CD4-positive, alpha-beta T cell treated with Interleukin-12 subunit alpha and Interleukin-12 subunit beta, for 1 hour (primary cell): ENCODE measurements around the gene MED25.

ENCODE experiments used
- DNase-seq: peaks from one replicate; pipeline ENCODE4 v3.0.0-alpha.2; 2020

MED25 gene

DNA sequence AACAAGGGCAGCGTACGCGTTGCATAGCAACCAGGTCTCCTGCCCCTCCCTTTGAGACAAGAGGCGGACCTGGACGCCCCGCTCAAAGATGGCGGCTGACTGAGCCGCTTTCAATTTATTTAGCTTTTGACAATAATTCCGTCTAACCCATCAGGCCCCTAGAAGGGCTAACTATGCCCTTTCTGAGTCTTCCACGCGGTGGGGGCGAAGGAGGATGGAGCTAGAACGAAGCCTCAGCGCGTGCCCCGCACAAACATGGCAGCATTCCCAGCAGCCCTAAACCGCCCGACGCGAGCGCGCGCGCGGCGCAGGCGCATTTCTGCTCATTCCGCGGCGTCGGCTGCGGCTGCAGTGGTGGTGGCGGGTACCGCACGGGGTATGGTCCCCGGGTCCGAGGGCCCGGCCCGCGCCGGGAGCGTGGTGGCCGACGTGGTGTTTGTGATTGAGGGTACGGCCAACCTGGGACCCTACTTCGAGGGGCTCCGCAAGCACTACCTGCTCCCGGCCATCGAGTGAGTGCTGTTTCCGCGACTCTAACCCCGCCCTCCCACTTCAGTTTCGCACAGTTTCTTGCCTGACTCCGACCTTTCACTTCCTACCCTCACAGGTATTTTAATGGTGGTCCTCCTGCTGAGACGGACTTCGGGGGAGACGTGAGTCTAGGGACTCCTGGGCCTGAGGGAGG, at the start of gene MED25:
TSS of gene MED25 (plus strand) at position 326 of the 685 bp plus-strand sequence. CDS start at position 379, 53 bp downstream.
- DNase-seq = peak; percentile 91

GRCh38 chr19:49770529-49770928, 47.6 kb upstream of the MED25 start:
- no peak for DNase-seq

GRCh38 chr19:49771674-49772139, 46.4 kb upstream of the MED25 start:
- DNase-seq = peak; percentile 12

DNA sequence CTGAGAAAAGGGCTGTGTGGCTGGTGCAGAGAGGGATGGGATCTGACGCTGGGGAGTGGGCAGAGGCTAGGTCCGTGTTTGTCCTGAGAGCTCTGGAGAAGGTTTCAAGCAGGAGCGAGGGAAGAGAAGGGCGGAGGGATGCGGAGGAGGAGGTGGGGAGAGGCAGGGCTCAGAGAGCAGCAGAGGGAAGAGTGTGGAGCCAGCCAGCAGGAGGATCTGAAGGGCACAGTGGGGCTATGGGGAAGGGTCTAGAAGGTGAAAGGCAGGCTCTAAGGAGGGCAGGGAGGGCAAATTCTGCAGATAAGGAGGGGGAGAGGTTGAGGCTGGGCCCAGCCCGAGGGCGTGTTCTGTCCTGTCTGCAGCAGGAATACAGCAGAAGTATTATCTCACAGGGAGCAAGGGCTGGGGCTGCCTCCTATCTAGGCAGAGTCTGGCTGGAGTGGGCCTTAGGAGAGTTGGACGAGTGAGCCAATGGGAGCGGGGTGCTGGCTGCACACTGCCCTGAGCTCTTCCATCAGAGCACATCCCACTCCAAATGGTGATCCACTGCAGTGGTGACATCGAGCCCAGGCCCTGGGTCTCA, 45.1 kb upstream of the MED25 start:
- no peak for DNase-seq

GRCh38 chr19:49773663-49774350, 44.3 kb upstream of the MED25 start:
- DNase-seq = no peak

DNA sequence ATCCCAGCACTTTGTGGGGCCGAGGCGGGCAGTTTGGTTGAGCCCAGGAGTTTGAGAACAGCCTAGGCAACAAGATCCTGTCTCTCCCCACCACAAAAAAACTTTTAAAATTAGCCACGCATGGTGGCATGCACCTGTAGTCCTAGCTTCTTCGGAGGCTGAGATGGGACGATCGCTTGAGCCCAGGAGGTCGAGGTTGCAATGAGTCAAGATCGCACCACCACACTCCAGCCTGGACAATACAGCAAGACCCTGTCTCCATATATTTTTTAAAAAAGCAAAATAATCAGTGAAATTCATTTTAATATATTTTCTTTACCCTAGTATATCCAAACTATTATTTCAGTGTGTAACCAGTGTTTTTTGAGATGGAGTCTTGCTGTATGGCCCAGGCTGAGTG, 43.1 kb upstream of the MED25 start:
- no peak for DNase-seq

DNA sequence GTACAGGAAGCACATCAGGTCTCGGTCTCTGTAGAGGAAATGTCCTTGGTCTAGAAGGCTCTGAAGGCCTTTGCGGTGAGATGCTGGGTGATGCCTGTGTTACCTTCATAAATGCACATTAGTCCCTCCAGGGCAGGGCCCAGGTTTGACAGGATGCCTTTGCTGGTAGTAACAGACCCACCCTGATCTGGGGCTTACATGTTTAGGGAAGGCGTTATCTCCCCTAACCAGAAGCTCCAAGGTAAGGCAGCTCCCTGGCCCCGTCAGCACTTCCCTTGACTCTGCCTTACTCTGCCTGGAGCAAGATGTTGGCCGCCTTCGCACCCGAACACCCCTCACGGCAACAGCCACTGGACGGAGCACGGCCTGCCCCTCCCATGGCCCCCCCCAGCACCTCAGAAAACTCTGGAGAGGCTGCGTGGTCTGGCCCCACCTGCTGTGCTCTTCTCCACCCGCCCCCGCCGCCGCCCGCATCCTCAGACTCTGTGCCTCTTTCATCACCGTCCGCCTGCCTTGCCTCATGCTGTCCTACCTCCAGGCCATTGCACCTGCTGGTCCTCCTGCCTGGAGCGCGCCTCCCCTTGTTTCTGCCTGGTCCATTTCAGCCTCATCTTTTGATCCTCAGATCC, 42.2 kb upstream of the MED25 start:
- DNase-seq = no peak

- no peak for DNase-seq
These were observed 41.7 kb upstream of the MED25 start for GRCh38 chr19:49776371-49776764.

DNA sequence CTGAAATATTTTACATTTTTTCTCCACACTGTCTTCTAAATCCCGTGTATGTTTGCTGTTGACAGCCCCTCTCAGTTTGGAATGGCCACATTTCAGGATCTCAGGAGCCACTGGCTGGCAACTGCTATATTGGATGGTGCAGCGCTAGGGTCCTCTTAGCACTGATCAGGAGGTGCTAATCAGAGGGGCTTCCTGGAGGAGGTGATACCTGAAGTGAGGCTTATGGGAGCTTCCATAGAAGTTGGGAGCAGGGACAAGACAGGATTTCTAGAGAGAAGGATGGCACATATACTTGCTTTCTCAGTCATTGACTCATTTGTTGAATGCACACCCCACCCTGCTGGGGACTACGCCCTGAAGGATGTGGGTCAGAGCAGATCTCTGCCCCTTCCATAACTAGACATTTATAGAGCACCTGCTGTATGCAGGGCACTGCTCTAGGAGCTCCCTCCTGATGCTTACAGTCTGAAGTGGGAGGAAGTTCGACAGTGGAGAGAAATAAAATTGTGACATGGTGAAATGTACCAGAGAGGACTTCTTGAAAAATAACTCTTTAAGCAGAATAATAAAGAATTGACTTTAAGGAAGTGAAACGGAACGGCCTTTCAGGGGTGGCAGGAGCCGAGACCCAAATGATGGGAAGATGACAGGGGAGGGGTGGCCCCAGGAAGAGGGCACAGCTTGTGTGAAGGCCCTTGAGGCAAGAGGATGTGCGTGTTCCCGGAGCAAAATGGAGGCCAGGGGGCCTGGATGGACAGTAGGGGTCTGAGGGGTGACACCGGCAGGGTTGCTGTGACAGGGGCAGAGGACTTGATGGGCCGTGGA, 38.1 kb upstream of the MED25 start:
- no peak for DNase-seq

GRCh38 chr19:49780861-49781260, 37.2 kb upstream of the MED25 start:
- DNase-seq = no peak

DNA sequence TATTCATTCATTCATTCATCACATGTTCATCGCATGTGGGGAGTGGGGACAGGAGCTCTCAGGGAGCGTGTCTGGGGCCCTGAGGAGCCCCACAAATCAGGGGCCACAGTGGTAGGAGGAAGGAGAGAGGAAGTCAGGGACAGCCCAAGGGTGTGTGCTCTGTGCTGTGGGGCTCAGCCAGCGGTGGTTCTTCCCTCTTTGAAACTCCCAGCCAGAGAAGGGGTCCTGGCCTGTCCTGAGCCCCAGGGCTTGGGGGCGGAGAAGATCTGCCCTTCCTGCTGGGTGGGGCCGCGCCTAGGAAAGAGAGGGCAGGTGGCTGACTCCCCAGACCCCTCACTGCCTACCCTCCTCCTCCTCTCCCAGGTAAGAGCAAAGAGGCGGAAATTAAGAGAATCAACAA, 36.7 kb upstream of the MED25 start:
- no peak for DNase-seq

DNA sequence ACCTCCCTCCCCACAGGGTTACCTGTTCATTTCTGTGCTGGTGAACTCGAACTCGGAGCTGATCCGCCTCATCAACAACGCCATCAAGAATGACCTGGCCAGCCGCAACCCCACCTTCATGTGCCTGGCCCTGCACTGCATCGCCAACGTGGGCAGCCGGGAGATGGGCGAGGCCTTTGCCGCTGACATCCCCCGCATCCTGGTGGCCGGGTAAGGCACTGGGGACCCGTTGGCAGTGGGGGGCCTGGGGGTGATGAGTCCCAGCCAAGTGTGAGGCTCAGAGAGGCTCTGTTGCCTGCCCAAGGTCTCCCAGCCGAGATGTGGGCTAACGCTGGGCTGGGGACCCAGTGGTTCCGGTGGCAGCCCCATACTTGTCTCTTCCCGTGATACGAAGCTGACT, 35.6 kb upstream of the MED25 start:
- no peak for DNase-seq

DNA sequence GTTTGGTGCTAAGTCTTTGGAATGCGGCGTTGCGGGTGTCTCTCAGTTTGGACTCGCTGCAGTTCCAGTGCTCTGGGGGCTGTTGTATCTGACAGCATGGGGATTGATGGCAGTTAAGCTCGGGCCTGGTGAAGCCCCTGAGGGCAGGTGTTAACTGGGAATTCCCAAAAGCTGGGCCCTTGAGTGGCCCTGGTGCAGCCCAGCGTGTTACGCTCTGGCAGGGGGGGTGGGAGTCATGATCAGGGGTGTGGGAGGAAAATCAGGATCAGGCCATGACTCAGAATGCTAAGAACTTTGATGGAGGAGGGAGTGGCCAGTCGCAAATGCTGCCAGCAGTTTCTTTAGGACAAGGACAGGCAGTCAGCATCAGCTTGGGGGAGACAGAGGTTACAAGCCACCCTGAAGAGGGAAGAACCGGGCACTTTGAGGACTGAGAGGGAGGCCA, 31.7 kb upstream of the MED25 start:
- no peak for DNase-seq

DNA sequence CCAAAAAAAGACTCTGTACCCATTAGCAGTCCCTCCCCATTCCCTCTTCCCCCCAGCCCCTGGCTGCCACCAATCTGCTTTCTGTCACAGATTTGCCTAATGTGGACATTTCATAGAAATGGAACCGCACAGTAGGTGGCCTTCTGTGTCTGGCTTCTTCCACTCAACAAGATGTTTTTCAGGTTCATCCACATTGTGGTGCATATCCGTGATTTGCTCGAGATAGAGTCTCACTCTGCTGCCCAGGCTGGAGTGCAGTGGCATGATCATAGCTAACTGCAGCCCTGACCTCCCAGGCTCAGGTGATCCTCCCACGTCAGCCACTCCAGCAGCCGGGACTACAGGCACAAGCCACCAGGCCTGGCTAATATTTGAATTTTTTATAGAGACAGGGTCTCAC, 30.3 kb upstream of the MED25 start:
- DNase-seq = no peak

GRCh38 chr19:49788857-49789256, 29.2 kb upstream of the MED25 start:
- no peak for DNase-seq

- DNase-seq = no peak
These were observed 27.2 kb upstream of the MED25 start for GRCh38 chr19:49790866-49791265.

GRCh38 chr19:49791776-49792445, 26.2 kb upstream of the MED25 start:
- DNase-seq = no peak

DNA sequence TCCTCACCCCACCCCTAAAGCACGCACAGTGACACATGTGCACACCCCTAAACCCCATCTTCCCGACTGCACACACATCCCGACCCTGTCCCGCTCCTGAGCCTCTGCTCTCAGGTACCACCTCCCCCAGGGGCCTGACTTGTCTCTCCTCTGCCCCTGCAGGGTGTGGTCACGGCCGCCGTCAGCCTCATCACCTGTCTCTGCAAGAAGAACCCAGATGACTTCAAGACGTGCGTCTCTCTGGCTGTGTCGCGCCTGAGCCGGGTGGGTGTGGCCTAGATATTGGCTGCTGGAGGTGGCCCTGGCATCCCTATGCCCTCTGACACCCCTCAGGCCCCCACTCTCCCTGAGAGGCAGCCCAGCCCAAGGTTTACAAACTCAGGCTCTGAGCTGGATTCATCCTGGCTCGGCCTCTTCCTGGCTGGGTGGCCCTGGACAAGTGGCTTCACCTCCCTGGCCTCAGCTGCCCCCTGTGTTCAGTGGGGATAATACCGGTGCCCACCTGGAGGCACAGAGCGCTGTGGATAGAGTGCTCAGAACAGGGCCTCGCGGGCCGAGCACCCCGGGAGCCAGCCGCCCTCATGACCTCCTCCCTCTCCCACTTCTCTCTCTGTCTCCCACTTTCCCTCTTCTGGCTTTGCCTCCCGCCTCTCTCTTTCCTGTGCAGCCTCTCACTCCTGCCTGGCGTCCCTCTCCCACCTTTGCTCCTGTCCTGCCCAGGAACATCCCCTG, 25.1 kb upstream of the MED25 start:
- DNase-seq = no peak

GRCh38 chr19:49793561-49793840, 24.6 kb upstream of the MED25 start:
- no peak for DNase-seq

DNA sequence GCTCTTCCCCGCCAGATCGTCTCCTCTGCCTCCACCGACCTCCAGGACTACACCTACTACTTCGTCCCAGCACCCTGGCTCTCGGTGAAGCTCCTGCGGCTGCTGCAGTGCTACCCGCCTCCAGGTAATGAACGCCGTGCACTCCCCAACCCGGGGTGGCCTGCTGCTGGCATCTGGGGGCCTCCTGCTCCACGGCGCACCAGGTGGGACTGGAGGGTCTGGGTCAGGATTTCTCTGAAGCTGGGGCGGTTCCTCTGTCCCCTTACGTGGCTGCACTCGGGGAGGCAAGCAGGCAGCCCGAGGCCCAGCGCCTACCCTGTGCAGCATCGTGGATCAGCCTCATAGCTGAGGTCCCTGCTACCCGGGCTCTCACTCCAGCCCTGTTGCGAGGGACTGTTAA, 22.5 kb upstream of the MED25 start:
- no peak for DNase-seq

- DNase-seq = no peak
These were observed 19.5 kb upstream of the MED25 start for GRCh38 chr19:49798574-49798973.
